ENCODE measurements around the gene PTPRC.
"Not testable (repeated sequence)": the region's sequence is repeated elsewhere in the genome, so short reads cannot be mapped to it uniquely, and the experiment has no call there.

Gene PTPRC

DNA sequence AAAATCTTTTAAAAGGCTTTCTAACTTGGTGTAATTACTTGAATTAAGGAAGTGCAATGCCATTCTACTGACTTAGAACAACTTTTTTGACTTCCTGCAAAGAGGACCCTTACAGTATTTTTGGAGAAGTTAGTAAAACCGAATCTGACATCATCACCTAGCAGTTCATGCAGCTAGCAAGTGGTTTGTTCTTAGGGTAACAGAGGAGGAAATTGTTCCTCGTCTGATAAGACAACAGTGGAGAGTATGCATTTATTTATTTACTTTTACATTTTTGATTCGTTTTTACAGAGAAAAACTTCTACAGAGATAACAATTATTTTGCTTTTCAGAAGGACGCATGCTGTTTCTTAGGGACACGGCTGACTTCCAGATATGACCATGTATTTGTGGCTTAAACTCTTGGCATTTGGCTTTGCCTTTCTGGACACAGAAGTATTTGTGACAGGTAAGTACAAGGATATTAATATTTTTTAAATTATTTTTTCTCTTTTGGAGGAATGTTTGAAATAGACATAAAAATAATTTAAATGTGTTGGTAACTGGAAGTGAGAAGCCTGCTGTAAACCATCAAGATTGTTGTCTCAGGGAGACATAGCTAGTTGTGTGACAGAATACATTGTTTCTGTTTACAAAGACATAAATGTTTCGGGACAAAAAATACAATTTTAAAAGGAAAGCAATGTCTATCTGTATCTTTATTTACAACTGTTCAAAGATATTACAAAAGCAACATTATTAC, at the start of gene PTPRC:
PTPRC (plus strand) TSS at position 147 of the 742 bp plus-strand sequence; CDS start at position 376, 229 bp downstream.
- DNase-seq: no peak

DNA sequence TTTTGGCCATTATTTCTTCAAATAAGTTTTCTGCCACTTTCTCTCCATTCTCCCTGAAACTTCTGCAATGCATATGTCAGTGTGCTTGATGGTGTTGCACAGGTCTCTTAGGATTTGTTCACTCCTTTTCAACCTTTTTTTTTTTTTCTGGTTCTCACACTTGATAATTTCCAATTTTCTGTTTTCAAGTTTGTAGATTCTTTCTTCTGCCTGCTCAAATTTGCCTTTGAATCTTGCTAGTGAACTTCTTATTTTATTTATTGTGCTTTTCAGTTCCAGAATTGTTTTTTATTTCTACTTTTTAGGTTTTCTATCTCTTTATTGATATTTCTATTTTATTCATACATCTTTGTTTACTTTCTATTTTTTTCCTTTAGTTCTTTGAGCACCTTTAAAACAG, 48.4 kb upstream of the PTPRC start:
- no peak for DNase-seq

GRCh38 chr1:198595765-198596164, 43.1 kb upstream of the PTPRC start:
- DNase-seq: no peak

- no peak for DNase-seq
Observed at GRCh38 chr1:198597690-198598430, 41.0 kb upstream of the PTPRC start.

DNA sequence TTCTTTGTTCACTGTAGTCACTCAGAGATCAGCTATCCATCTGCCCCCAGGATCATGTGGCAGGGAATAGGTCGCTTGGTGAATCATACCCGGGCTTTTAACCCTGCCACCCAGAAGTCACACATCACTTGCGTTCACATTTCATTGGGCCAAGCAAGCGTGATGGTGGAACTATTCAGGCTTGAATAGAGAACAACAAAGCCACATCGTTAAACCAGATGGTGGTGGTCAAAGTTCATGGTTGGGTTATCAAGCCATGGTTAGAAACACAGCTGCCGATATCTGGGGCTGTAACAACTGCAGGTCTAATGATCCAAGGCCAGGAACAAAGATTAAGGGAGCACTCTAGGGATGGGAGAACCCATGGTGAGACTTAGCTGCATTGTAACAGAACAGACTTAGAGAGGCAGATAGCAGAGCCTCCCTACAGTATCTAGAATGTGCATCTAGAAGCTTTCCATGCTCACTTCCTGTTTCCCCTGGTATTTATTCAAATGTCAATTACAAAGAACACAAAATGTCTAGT, 40.0 kb upstream of the PTPRC start:
- DNase-seq: no peak

DNA sequence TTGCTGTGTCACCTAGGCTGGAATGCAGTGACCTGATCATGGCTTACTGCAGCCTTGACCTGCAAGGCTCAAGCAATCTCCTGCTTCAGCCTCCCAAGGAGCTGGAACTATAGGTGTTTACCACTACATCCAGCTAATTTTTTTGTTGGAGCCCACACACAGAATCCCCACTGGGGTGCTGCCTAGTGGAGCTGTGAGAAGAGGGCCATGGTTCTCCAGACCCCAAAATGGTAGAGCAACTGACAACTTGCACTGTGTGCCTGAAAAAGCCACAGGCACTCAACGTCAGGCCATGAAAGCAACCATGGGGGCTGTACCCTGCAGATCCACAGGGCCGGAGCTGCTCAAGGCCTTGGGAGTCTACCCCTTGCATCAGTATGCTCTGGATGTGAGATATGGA, 39.1 kb upstream of the PTPRC start:
- DNase-seq: no peak

DNA sequence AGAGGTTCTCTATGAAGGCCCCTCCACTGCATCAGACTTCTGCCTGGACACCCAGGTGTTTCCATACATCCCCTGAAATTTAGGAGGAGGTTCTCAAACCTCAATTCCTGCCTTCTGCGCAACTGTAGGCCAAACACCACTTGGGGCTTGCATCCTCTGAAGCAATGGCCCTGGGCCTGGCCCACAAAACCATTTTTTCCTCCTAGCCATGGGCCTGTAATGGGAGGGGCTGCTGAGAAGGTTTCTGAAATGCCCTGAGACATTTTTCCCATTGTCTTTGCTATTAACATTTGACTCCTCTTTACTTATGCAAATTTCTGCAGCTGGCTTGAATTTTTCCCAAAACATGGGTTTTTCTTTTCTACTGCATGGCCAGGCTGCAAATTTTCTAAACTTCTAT, 37.9 kb upstream of the PTPRC start:
- DNase-seq: no peak

GRCh38 chr1:198601310-198601709, 37.5 kb upstream of the PTPRC start:
- DNase-seq: not testable (repeated sequence)

DNA sequence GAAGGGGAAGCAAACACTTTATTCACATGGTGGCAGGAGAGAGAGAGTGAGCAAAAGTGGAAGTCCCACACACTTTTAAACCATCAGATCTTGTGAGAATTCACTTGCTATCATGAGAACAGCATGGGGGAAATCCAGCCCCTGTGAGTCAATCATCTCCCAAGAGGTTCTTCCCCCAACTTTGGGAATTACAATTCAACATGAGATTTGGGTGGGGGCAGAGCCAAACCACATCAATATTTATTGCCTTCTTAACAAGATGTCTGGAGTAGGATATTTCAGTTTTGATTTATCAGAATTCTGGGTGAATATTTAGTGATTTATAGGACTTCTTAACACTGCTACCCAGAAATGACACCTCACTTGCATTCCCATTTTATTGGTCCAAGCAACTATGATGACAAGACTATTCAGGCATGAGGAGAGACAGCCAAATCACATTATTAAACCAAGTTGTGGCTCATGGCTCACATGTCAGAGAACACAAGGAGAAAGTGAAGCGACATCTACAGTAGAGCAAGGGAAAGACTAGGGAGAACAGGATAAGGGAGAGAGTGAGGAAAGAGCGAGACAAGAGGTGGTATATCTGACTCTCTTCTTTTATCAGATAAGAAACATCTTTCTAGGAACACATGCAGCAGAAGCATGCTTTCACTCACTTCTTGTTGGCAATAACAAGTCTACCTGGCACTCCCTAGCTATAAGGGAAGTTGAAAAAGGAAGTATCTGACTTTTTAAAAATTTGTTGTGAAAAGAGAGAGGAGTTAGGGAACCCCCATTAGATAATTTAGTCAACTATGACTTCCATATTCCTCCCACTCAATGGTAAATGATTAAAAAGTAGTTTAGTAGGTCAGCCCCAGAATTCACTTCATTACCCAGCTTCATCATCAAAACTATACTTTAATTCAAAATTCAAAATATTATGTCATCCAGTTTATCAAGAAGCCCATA, 36.6 kb upstream of the PTPRC start:
- DNase-seq: no peak

DNA sequence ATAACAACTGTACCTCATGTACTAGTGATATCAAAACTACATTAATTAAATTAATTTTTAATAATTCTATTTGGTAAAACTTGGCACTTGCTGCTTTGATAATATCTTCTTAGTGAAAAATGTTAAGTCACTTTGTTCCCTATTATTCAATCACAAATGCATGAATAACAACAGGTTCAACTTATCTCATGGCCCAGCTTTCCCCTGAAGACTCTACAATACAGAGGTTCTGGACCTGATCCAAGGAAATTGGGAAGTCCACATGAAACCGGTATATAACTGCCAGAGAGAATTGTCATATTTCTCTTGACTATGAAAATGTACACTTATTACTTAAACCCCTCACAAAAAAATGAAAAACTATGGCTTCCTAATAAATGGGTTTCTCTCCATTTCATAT, 33.9 kb upstream of the PTPRC start:
- no peak for DNase-seq

- no peak for DNase-seq
Observed at GRCh38 chr1:198605406-198605805, 33.4 kb upstream of the PTPRC start.

GRCh38 chr1:198606020-198606438, 32.8 kb upstream of the PTPRC start:
- DNase-seq: no peak

- DNase-seq: no peak
Observed at GRCh38 chr1:198607714-198608113, 31.1 kb upstream of the PTPRC start.

DNA sequence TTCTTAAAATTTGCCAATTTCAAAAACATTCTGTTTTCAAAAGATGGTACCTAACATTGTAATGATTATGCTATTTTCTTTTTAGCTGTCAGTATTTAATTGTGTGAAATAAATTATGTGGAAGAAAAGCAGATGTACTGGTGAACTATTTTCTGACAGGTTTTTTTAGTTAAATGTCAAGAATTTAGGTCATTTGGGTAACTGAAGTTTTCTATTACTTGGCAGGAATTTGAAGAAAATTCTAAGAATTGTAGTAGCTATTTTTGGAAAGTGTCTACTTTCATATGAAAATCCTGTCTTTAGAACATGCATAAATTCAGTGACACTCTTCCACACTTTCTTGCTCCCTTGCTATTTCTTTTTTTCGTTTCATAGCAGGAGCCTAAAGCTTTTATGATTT, 28.5 kb upstream of the PTPRC start:
- no peak for DNase-seq

- DNase-seq: no peak
Observed at GRCh38 chr1:198611219-198611618, 27.6 kb upstream of the PTPRC start.

- DNase-seq: no peak
Observed at GRCh38 chr1:198612471-198613260, 26.2 kb upstream of the PTPRC start.

DNA sequence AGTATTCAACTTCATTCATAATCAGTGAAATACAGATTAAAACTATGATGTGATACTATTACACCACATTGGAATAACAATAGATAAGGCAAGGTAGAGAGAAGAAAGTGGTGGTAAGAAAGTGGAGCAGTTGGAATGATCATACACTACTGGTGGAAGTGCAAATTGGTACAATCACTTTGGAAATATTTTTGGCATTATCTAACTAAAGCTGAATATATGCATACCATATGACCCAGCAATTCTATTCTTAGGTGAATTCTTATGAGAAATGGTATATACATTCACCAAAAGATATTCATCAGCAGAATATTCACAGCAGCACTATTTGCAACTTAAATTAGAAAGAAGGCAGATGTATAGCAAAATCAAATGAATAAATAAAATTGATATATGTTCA, 21.4 kb upstream of the PTPRC start:
- DNase-seq: no peak

DNA sequence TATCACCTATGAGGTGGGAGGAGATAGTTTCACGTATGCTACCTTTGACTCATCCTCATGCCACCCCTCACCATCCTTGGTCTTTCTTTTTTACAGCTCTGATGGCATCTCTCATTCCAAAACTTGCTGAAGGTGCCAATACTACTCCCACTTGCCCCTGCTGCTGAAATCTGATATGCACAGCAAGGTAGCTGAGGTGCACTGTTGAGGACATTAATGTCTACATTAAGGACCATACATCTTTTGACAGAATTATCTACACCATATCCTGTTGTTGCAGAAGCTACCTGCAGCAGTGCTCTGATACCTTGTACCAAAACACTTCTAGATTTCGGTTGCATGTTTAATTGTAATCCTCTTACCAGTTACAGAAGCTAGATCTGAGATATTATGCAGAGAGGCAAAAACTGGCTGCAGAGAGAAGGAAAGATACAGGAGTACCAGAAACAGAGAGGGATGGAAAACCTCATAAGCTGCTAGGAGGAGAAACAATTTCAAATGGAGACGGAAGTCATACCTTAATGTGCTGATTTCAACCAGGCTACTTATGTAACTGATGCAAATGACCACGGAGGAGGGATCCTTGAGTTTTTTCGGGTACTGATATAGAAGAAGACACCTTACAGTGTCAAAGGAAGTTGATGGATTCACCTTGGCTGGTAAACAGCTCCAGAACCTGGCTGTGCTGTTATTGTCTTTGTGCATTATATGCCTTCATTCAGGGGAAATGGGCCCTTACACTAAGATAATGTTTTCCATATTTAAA, 19.3 kb upstream of the PTPRC start:
- no peak for DNase-seq

DNA sequence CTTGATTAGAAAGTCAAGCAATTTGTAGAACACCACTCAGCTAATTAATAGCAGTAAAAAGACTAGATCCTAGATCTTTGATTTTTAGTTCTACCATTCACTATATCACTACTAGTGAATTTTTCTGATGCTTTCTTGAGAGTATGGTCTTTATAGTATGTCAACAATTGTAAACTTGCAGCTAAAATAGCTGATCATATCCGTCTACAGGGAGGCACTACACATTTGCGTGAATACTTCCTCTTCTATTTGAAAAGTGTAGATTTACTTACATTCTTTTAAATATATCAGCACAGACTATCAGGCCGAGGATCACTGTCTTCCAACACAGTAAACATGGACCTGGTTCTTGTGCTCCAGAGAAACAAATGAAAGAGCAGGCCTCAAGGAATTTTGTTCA, 18.6 kb upstream of the PTPRC start:
- no peak for DNase-seq

DNA sequence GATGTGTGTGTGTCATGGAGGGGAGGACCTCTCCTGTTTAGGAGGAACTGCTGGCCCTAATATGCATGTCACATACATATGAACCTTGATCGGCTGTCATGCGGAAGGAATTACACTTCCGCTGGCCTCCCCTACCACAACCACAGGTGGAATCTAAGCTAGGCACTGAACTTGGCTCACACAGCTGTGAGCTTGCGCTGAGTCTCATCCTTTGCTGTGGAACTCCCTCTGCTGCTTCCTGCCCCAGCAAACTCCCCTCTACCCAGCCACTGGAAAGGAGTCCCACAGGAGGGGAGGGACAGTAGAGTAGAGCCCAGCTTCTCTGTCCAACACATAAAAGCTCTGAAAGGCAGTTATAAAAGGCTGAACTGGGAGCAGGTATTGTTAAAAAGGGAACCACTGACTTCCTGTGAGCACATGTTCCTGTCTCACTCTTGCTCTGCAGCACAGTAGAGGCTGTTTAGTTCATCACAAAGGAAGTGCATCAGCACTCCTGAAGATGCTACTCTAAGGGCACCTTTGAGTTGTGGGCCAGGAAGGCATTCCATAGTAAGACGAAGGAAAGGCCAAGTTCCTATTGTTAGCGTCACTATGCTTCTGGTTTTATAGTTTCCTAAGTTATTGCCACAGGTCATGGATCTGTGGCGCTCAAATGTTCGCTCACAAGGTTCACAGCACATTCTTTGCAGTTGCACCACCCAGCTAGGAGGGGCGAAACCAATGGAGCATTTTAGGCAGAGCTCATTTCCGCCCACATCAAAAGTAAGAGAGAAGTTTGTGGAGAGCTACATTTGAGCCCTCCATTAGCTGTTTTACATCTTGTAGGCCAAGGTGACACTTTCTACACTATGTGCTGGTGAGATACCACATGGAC, 17.7 kb upstream of the PTPRC start:
- no peak for DNase-seq

All from C1 segment of cervical spinal cord (tissue), 14 donors.